ENCODE measurements around the gene ERF. TPM values are rescaled to one million over a fixed set of nuclear protein-coding genes. Genes with fewer than 3 reads are reported as not detected.

ERF gene
- 90.7 TPM for total RNA-seq

GRCh38 chr19:42254850-42255765 is at the start of gene ERF:
ERF (minus strand) TSS chr19:42255128; CDS start chr19:42254999, 129 bp downstream.
- intact Hi-C loops (cut with DNase I), result no loop called here
- DNase-seq (ENCODE audit: low spot score) (peak; percentile 97), ATAC-seq (peak; percentile 86)

- no peak for DNase-seq (ENCODE audit: low spot score)
- ATAC-seq, result no peak
- intact Hi-C loops (cut with DNase I), result no loop called here
Observed at GRCh38 chr19:42303876-42304275, 48.9 kb upstream of the ERF start.

GRCh38 chr19:42303101-42303464 is 48.2 kb upstream of the ERF start:
- ATAC-seq, result no peak
- intact Hi-C loops (cut with DNase I), result no loop called here
- no peak for DNase-seq (ENCODE audit: low spot score)

GRCh38 chr19:42301646-42302203 is 46.8 kb upstream of the ERF start, which contains the start of gene PRR19:
PRR19 (plus strand) TSS chr19:42302132; CDS start chr19:42309585, 7,453 bp downstream.
- intact Hi-C loops (cut with DNase I), result no loop called here
- ATAC-seq (peak; percentile 39), DNase-seq (ENCODE audit: low spot score) (no peak)

GRCh38 chr19:42297039-42297438 is 42.1 kb upstream of the ERF start:
- DNase-seq (ENCODE audit: low spot score) (no peak), ATAC-seq (no peak)
- intact Hi-C loops (cut with DNase I), result loop anchor here (10.0 kb wide), 1 partner anchor 52 kb away; the partner anchor contains the start of gene GSK3A

- intact Hi-C loops (cut with DNase I), result loop anchor here (10.0 kb wide), 1 partner anchor 51 kb away; the partner anchor contains the start of gene GSK3A
- peak; percentile 77 for ATAC-seq
- DNase-seq (ENCODE audit: low spot score), result peak; percentile 91
Observed at GRCh38 chr19:42295831-42296525, 41.0 kb upstream of the ERF start.

- intact Hi-C loops (cut with DNase I), result loop anchor here (10.0 kb wide), 1 partner anchor 51 kb away; the partner anchor contains the start of gene GSK3A
- no peak for DNase-seq (ENCODE audit: low spot score)
- no peak for ATAC-seq
Observed at GRCh38 chr19:42295342-42295741, 40.4 kb upstream of the ERF start.

- intact Hi-C loops (cut with DNase I), result loop anchor here (10.0 kb wide), 1 partner anchor 50 kb away; the partner anchor contains the start of gene GSK3A
Observed at GRCh38 chr19:42294471-42295137, 39.7 kb upstream of the ERF start.

GRCh38 chr19:42293948-42294347 is 39.0 kb upstream of the ERF start:
- DNase-seq (ENCODE audit: low spot score) (no peak), ATAC-seq (no peak)
- intact Hi-C loops (cut with DNase I), result loop anchor here (10.0 kb wide), 1 partner anchor 49 kb away; the partner anchor contains the start of gene GSK3A

More at GRCh38 chr19:42294471-42295137, 39.7 kb upstream of the ERF start:
- ATAC-seq (no peak), DNase-seq (ENCODE audit: low spot score) (no peak)

- DNase-seq (ENCODE audit: low spot score), result no peak
- no peak for ATAC-seq
- intact Hi-C loops (cut with DNase I), result loop anchor here (10.0 kb wide), 1 partner anchor 49 kb away; the partner anchor contains the start of gene GSK3A
Observed at GRCh38 chr19:42293540-42293939, 38.6 kb upstream of the ERF start.

- intact Hi-C loops (cut with DNase I), result loop anchor here (10.0 kb wide), 1 partner anchor 48 kb away; the partner anchor contains the start of gene GSK3A
- no peak for DNase-seq (ENCODE audit: low spot score)
Observed at GRCh38 chr19:42292963-42293362, 38.0 kb upstream of the ERF start.

GRCh38 chr19:42292042-42292960 is 37.4 kb upstream of the ERF start:
- ATAC-seq (no peak), DNase-seq (ENCODE audit: low spot score) (no peak)
- intact Hi-C loops (cut with DNase I), result loop anchor here (10.0 kb wide), 1 partner anchor 48 kb away; the partner anchor contains the start of gene GSK3A

More at GRCh38 chr19:42292963-42293362, 38.0 kb upstream of the ERF start:
- ATAC-seq, result no peak

GRCh38 chr19:42291435-42291810 is 36.5 kb upstream of the ERF start:
- intact Hi-C loops (cut with DNase I), result loop anchor here (10.0 kb wide), 1 partner anchor 47 kb away; the partner anchor contains the start of gene GSK3A
- DNase-seq (ENCODE audit: low spot score) (no peak), ATAC-seq (no peak)

- intact Hi-C loops (cut with DNase I), result loop anchor here (10.0 kb wide), 1 partner anchor 46 kb away; the partner anchor contains the start of gene GSK3A
- DNase-seq (ENCODE audit: low spot score) (peak; percentile 66), ATAC-seq (no peak)
Observed at GRCh38 chr19:42290523-42291434, 35.9 kb upstream of the ERF start.

- peak; percentile 63 for DNase-seq (ENCODE audit: low spot score)
- intact Hi-C loops (cut with DNase I), result loop anchor here (10.0 kb wide), 1 partner anchor 45 kb away; the partner anchor contains the start of gene GSK3A
- no peak for ATAC-seq
Observed at GRCh38 chr19:42290136-42290522, 35.2 kb upstream of the ERF start.

- intact Hi-C loops (cut with DNase I), result loop anchor here (10.0 kb wide), 1 partner anchor 45 kb away; the partner anchor contains the start of gene GSK3A
- DNase-seq (ENCODE audit: low spot score), result peak; percentile 52
- no peak for ATAC-seq
Observed at GRCh38 chr19:42289556-42290041, 34.7 kb upstream of the ERF start.
